K562 (cell line): ENCODE measurements around the gene DDIT3. TPM values are rescaled to one million over a fixed set of nuclear protein-coding genes. Genes with fewer than 3 reads are reported as not detected.

Source experiments
- ATAC-seq: fragments of 200-7000 bp; cut with Tn5 transposase; 3 replicates; pipeline ENCODE4 v1.9.1; 2020; ENCODE audit warnings: moderate library complexity
- BruUV-seq: library from RNA; stranded (reverse); fragments of 400-500 nt; replicated peaks from 2 replicates; lab custom pipeline; 2021; lab: Mats Ljungman, UMichigan
- CTCF ChIA-PET: fragments of 300-600 bp; formaldehyde crosslinking; extraction: SDS; loops from one replicate; lab custom pipeline; 2021; ENCODE audit warnings: low intra/inter-chr PET ratio; lab: Yijun Ruan, JAX
- POLR2A ChIA-PET: fragments of 300-600, 350-650 bp; sonication (Branson Sonifier 250); formaldehyde crosslinking; extraction: SDS; loops from one replicate; lab custom pipeline; 2021; ENCODE audit warnings: antibody characterized with exemption, inconsistent platforms; lab: Yijun Ruan, JAX
- DNase-seq, 4 experiments: peaks; one replicate each; pipeline versions ENCODE4 v3.0.0 to v3.0.0-alpha.2; 2011 to 2018; ENCODE audit warnings: low spot score in 3 of 4, mixed read lengths in 3 of 4; ENCODE audit errors: extremely low read depth in 1 of 4
- FAIRE-seq: peaks from 2 replicates; lab custom pipeline; 2011; peaks lifted over from hg19 to GRCh38; lab: Jason Lieb, UNC
- H2AFZ ChIP-seq: 2 replicates; pipeline ENCODE4 v1.6.0; 2011; ENCODE audit warnings: low read depth, low read length, control low read depth, inconsistent platforms
- H3K27ac ChIP-seq: fragments of 200-600 bp; 3 replicates; pipeline ENCODE4 v1.8.0; 2011; ENCODE audit warnings: low read depth, mild to moderate bottlenecking, control low read depth, inconsistent platforms, low read length, moderate library complexity, mixed read lengths; ENCODE audit errors: extremely low read depth
- H3K27me3 ChIP-seq, 2 experiments: fragments of 300-600 bp in 1 of 2; 2 replicates in 1 of 2; 3 replicates in 1 of 2; pipeline versions ENCODE4 v1.6.0 to v1.8.0; 2011; ENCODE audit warnings: inconsistent platforms in 2 of 2, low read length in 2 of 2, mild to moderate bottlenecking in 1 of 2, mixed read lengths in 1 of 2, moderate library complexity in 1 of 2; ENCODE audit not compliant: control insufficient read depth in 2 of 2, insufficient read depth in 2 of 2
- H3K36me3 ChIP-seq: fragments of 300-600 bp; 3 replicates; pipeline ENCODE4 v1.8.0; 2011; ENCODE audit warnings: mild to moderate bottlenecking, low read length, inconsistent platforms; ENCODE audit not compliant: control insufficient read depth, insufficient read depth
- H3K4me1 ChIP-seq, 2 experiments: fragments of 200-600 bp in 1 of 2; replicated peaks in 1 of 2; 2 replicates in 1 of 2; 3 replicates in 1 of 2; pipeline versions ENCODE4 v1.5.1 to v1.8.0; 2011; ENCODE audit warnings: inconsistent platforms in 2 of 2, low read length in 2 of 2, mild to moderate bottlenecking in 1 of 2, mixed read lengths in 1 of 2, moderate library complexity in 1 of 2; ENCODE audit not compliant: control insufficient read depth in 2 of 2, insufficient read depth in 2 of 2
- H3K4me2 ChIP-seq: 2 replicates; pipeline ENCODE4 v1.6.1; 2011; ENCODE audit warnings: low read length, control low read depth, inconsistent platforms, mixed read lengths; ENCODE audit not compliant: insufficient read depth
- H3K4me3 ChIP-seq: fragments of 200-600 bp; sonication (generic), shearing (Covaris generic); 2 replicates; pipeline ENCODE4 v1.5.1; 2016; ENCODE audit warnings: control low read depth, inconsistent platforms
- H3K79me2 ChIP-seq: fragments of 200-600 bp; 3 replicates; pipeline ENCODE4 v1.8.0; 2011; ENCODE audit warnings: low read length, inconsistent platforms; ENCODE audit not compliant: control insufficient read depth, insufficient read depth
- H3K9ac ChIP-seq, 2 experiments: 2 replicates each; pipeline versions ENCODE4 v1.6.0 to v1.6.1; 2011; ENCODE audit warnings: low read depth in 2 of 2, low read length in 2 of 2, control low read depth in 1 of 2, inconsistent platforms in 1 of 2, mild to moderate bottlenecking in 1 of 2, mixed read lengths in 1 of 2; ENCODE audit not compliant: insufficient read depth in 1 of 2
- H3K9me1 ChIP-seq: one replicate; pipeline ENCODE4 v1.6.0; 2011; ENCODE audit warnings: inconsistent platforms, mild to moderate bottlenecking, low read length, moderate library complexity; ENCODE audit not compliant: control insufficient read depth, insufficient read depth
- H3K9me3 ChIP-seq: replicated peaks from 2 replicates; pipeline ENCODE4 v1.5.1; 2011; ENCODE audit warnings: low read depth, low read length, inconsistent platforms; ENCODE audit not compliant: control insufficient read depth, insufficient read depth
- H4K20me1 ChIP-seq: replicated peaks from 2 replicates; pipeline ENCODE4 v1.6.1; 2011; ENCODE audit warnings: low read length, inconsistent platforms, mixed read lengths; ENCODE audit not compliant: control insufficient read depth, insufficient read depth
- FUS ChIP-seq: fragments of 200-400 bp; formaldehyde crosslinking; optimal IDR thresholded peaks from 2 replicates; pipeline ENCODE3; 2017; ENCODE audit warnings: low read depth, low read length
- MAZ ChIP-seq, 2 experiments: fragments of 450-650 bp in 1 of 2; sonication (generic) in 1 of 2; formaldehyde crosslinking; IDR thresholded peaks in 1 of 2; conservative IDR thresholded peaks in 1 of 2; 2 replicates each; pipeline versions ENCODE4 v1.4.0 to v1.5.0; 2020; ENCODE audit warnings: mild to moderate bottlenecking in 1 of 2, missing genetic modification reagents in 1 of 2
- PHB2 ChIP-seq: fragments of 450-650 bp; IDR thresholded peaks from 2 replicates; pipeline ENCODE4 v1.6.1; 2017; ENCODE audit warnings: low read depth
- SP1 ChIP-seq: sonication (generic); formaldehyde crosslinking; IDR thresholded peaks from 2 replicates; pipeline ENCODE4 v1.8.1; 2022; ENCODE audit warnings: mild to moderate bottlenecking, missing genetic modification reagents
- ZNF740 ChIP-seq, 3 experiments: fragments of 200-800 bp in 1 of 3; sonication (Bioruptor generic) in 1 of 3; sonication (generic) in 1 of 3; formaldehyde crosslinking in 1 of 3; IDR thresholded peaks; 2 replicates each; pipeline versions ENCODE4 v1.6.1 to v1.8.0; 2016 to 2022; ENCODE audit warnings: mild to moderate bottlenecking in 2 of 3, missing compliant biosample characterization in 2 of 3, missing genetic modification characterization in 2 of 3, missing genetic modification reagents in 1 of 3
- WGBS: fragments of 100-300 bp; shearing (Covaris generic); methylation state at CpG from one replicate; pipeline ENCODE4 v1.1.6; 2016; ENCODE audit warnings: low coverage, mixed read lengths; ENCODE audit not compliant: insufficient coverage; ENCODE audit errors: missing lambda C conversion rate; 5-methylcytosine and 5-hydroxymethylcytosine counted together
- in situ Hi-C: fragments of 300-500 bp; cut with MboI; formaldehyde crosslinking; loops from 4 replicates; pipeline ENCODE4 v1.15.0; 2018; ENCODE audit warnings: inconsistent platforms, mixed read lengths
- intact Hi-C: fragments of 100-400 bp; cut with micrococcal nuclease; formaldehyde crosslinking; loops from 2 replicates; pipeline ENCODE4 v1.14.2; 2022
- polyA plus RNA-seq, 8 experiments: library from polyadenylated mRNA; depleted of rRNA in 4 of 8; stranded (reverse) in 5 of 8; unstranded in 3 of 8; fragments of >200 nt; fragmentation: Nextera tagmentation in 2 of 8; fragmentation: Illumina TruSeq in 1 of 8; extraction: Ambion mirVana in 2 of 8; extraction: Trizol in 1 of 8; gene quantifications; 2 replicates each; pipeline versions ENCODE4 v1.2.1 to v1.2.3, GENCODE V29; 2011 to 2014; ENCODE audit warnings: inconsistent platforms in 1 of 8, missing spikeins in 1 of 8
- total RNA-seq, 7 experiments: library from RNA; depleted of rRNA in 6 of 7; stranded (reverse); fragments of >200 nt in 6 of 7; fragmentation: Illumina TruSeq in 2 of 7; extraction: Trizol in 2 of 7; gene quantifications; 2 replicates each; pipeline versions ENCODE4 v1.2.1 to v1.2.3, GENCODE V29; 2011 to 2021; ENCODE audit warnings: low replicate concordance in 1 of 7
- TF ChIP-seq, protein P1 (sequence below): fragments of 200-800 bp; sonication (Bioruptor generic); IDR thresholded peaks from 2 replicates; pipeline ENCODE4 v1.6.1; 2017; ENCODE audit warnings: missing genetic modification characterization, missing compliant biosample characterization

DDIT3 gene
- total and polyA plus RNA-seq, 9 of the 15 experiments (the other 6 are each of a cell fraction or from before 2014, with no cell fraction given): 59.1 to 272 (median 89.9) TPM

DNA sequence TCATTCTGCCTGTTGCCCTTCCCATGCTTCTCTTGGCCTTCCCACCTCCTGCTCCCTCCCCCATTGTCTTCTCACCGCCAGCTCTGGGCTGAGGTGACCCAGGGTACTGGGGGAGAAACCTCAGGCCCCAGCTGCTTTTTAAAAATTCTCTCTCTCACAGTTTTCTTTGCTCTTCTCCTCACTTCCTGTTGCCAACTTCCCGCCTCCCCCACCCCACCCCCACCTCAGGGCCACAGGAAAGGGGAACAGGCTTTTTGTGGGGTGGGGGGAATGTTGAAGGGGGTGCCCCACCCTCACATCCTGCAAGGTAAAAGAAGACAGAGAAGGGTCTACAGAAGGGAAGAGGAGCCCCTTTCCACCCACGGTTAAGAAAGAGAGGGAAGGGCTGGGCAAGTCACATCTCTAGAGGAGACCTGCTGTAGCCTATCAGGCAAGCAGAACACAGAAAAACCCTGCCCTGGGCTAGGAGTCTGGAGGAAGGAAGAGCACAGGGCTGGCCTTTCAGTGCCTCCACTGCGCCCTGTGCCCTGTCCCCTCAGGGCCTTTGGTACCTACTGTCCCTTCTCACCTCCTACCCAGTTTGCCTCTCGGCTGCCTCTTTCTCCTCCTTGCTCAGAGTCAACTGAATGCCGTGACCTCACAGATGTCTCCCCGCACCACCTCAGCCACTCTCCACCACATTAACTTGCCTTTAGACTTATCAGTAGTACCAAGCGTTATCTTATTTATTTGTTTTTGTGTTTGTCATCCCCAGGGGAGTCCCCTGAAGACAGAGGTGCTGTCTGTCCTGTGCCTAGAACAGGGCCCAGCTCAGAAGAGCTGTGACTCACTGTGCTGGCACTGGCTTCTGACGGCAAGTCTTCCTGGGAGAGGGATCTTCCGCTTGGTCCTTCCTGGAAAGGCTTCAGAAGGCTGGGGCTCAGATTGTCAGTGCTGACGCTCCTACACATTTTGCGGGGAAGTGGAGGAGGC is 42.3 kb downstream of the DDIT3 start (continued):
- no peak for TF ChIP-seq SP1 (CRISPR knock-in tag)
- no peak for TF ChIP-seq FUS

DNA sequence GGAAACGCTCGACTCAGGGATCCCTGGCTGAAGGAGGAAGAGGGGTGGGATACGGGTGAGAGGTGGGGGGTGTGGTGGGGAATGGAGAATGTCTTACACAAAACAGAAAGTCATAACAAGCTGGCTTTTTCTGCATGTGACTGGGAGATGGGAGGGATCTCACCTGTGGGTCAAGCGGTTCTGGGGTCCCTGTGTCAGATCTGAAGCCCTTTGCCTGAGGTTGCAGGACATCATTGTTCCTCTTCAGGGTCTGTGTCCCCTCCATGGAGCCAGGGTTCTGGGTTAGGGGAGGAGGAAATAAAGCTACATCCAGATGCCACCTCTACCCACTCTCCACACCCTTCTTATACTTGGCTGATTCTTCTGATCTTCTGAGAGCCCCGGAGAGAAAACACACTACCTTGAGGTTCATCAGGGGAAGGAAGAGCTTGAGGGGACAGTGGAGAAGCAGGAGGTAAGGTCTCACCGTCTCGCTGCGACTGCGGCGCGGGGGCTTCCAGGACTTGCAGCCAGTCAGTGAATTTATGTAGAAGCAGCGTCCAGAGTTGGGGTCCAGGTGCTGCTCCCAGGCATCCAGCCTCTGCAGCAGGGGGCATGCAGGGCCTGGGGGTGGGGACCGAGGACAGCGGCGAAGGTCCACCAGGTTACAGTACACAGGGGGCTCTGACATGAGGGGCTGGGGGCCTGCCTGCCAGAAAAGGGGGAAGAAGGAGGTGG is 43.2 kb downstream of the DDIT3 start:
- TF ChIP-seq ZNF740 (CRISPR knock-in tag; IDR thresholded peaks at IDR 0.05): 0 out of 2 replicates have a peak, but pooled peaks have one; percentile 4
- 0 out of 4 replicates have a peak, but pooled peaks of 1 of the 2 experiments have one; percentile 9 for TF ChIP-seq ZNF740 (tag; IDR thresholded peaks at IDR 0.05)
- no peak for TF ChIP-seq PHB2
- TF ChIP-seq MAZ (CRISPR knock-in tag; conservative IDR thresholded peaks at IDR 0.05 in 1 of 2, IDR thresholded peaks at IDR 0.05 in 1 of 2): 0 out of 4 replicates have a peak, but pooled peaks of 1 of the 2 experiments have one; percentile 2
- TF ChIP-seq, protein P1, sequence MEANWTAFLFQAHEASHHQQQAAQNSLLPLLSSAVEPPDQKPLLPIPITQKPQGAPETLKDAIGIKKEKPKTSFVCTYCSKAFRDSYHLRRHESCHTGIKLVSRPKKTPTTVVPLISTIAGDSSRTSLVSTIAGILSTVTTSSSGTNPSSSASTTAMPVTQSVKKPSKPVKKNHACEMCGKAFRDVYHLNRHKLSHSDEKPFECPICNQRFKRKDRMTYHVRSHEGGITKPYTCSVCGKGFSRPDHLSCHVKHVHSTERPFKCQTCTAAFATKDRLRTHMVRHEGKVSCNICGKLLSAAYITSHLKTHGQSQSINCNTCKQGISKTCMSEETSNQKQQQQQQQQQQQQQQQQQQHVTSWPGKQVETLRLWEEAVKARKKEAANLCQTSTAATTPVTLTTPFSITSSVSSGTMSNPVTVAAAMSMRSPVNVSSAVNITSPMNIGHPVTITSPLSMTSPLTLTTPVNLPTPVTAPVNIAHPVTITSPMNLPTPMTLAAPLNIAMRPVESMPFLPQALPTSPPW: no peak
- TF ChIP-seq, all 486 proteins: peak for 2
- ATAC-seq: no peak
- H4K20me1 ChIP-seq: no peaks in the 10 kb centered on the region
- H3K36me3 ChIP-seq: no peaks in the 10 kb centered on the region
- no peak overlapping the region for H3K4me2 ChIP-seq
- ChIA-PET CTCF (no interaction called here), POLR2A (interaction anchor here (0.6 to 1.0 kb wide), 4 partner anchors 41 to 249 kb away, joined by 3 to 5 read pairs (median 4); partner anchors contain the start of gene DDIT3)
- no peak for FAIRE-seq
- intact Hi-C loops: no loop called here
- peak overlapping the region; percentile 47 to 60; a peak in 3 of 4 replicates for H3K9ac ChIP-seq
- no peak for DNase-seq
- BruUV-seq: TSS peak; percentile 65
- H3K27ac ChIP-seq: peak overlapping the region; percentile 61; the same call in 2 of the 3 replicates
- H3K79me2 ChIP-seq: no peaks in the 10 kb centered on the region
- H3K9me3 ChIP-seq: no peaks in the 10 kb centered on the region
- H2AFZ ChIP-seq: peak overlapping the region; percentile 93
- no peaks in the 10 kb centered on the region for H3K9me1 ChIP-seq
- H3K4me3 ChIP-seq: no peak overlapping the region
- WGBS: 87% methylated on average over 10 of the region's 15 CpGs
- H3K4me1 ChIP-seq: peaks cover 39 to 51% of the 10 kb centered on the region in 2 experiments
- H3K27me3 ChIP-seq: peaks cover 0 to 4% of the 10 kb centered on the region in 2 experiments; a peak in 1 of 5 replicates
- in situ Hi-C loops: no loop called here
